ENCODE measurements around the gene UNC5C.

UNC5C gene

GRCh38 chr4:95220205-95221175, 328.3 kb downstream of the UNC5C start:
- DNase-seq (ENCODE audit: low spot score) = no peak

- DNase-seq (ENCODE audit: low spot score) = no peak
Measured at GRCh38 chr4:95219109-95219508, 329.7 kb downstream of the UNC5C start.

- DNase-seq (ENCODE audit: low spot score) = no peak
Measured at GRCh38 chr4:95217197-95217596, 331.6 kb downstream of the UNC5C start.

- DNase-seq (ENCODE audit: low spot score) = no peak
Measured at GRCh38 chr4:95216636-95217035, 332.1 kb downstream of the UNC5C start.

- DNase-seq (ENCODE audit: low spot score) = no peak
Measured at GRCh38 chr4:95215991-95216605, 332.7 kb downstream of the UNC5C start.

GRCh38 chr4:95215043-95215442, 333.7 kb downstream of the UNC5C start:
- DNase-seq (ENCODE audit: low spot score) = no peak

- no peak for DNase-seq (ENCODE audit: low spot score)
Measured at GRCh38 chr4:95214408-95214807, 334.4 kb downstream of the UNC5C start.

GRCh38 chr4:95213366-95213765, 335.4 kb downstream of the UNC5C start:
- no peak for DNase-seq (ENCODE audit: low spot score)

- no peak for DNase-seq (ENCODE audit: low spot score)
Measured at GRCh38 chr4:95212692-95213091, 336.1 kb downstream of the UNC5C start.

GRCh38 chr4:95209927-95210326, 338.8 kb downstream of the UNC5C start:
- DNase-seq (ENCODE audit: low spot score) = no peak

GRCh38 chr4:95204873-95205272, 343.9 kb downstream of the UNC5C start:
- no peak for DNase-seq (ENCODE audit: low spot score)

GRCh38 chr4:95204267-95204844, 344.4 kb downstream of the UNC5C start:
- DNase-seq (ENCODE audit: low spot score) = no peak

- no peak for DNase-seq (ENCODE audit: low spot score)
Measured at GRCh38 chr4:95198961-95199360, 349.8 kb downstream of the UNC5C start.

GRCh38 chr4:95197353-95197752, 351.4 kb downstream of the UNC5C start:
- no peak for DNase-seq (ENCODE audit: low spot score)

GRCh38 chr4:95193391-95194224, 355.2 kb downstream of the UNC5C start:
- DNase-seq (ENCODE audit: low spot score) = peak; percentile 43

- no peak for DNase-seq (ENCODE audit: low spot score)
Measured at GRCh38 chr4:95191537-95191936, 357.2 kb downstream of the UNC5C start.

- peak; percentile 79 for DNase-seq (ENCODE audit: low spot score)
Measured at GRCh38 chr4:95190751-95191436, 357.9 kb downstream of the UNC5C start.

GRCh38 chr4:95188701-95189370, 359.9 kb downstream of the UNC5C start:
- DNase-seq (ENCODE audit: low spot score) = no peak

- no peak for DNase-seq (ENCODE audit: low spot score)
Measured at GRCh38 chr4:95186666-95187065, 362.1 kb downstream of the UNC5C start.

GRCh38 chr4:95183656-95184408, 364.9 kb downstream of the UNC5C start:
- DNase-seq (ENCODE audit: low spot score) = no peak
